Loucy (cell line): Measurements from ENCODE around the gene CDYL.

Experiments
- H2AFZ ChIP-seq: fragments of 200-600 bp; sonication (generic); 2 replicates; pipeline ENCODE4 v1.6.0; 2016; ENCODE audit warnings: antibody characterized with exemption, mild to moderate bottlenecking, low read length, moderate library complexity
- H3F3A ChIP-seq: fragments of 200-600 bp; 2 replicates; pipeline ENCODE4 v1.6.0; 2016; ENCODE audit warnings: antibody characterized with exemption, low read depth, mild to moderate bottlenecking
- H3K27me3 ChIP-seq: fragments of 200-600 bp; sonication (generic); 2 replicates; pipeline ENCODE4 v1.6.1; 2014; ENCODE audit warnings: low read length, mild to moderate bottlenecking; ENCODE audit not compliant: insufficient read depth, poor library complexity, severe bottlenecking
- H3K36me3 ChIP-seq: fragments of 200-600 bp; sonication (generic); 2 replicates; pipeline ENCODE4 v1.6.1; 2016; ENCODE audit warnings: low read length; ENCODE audit not compliant: insufficient read depth
- H3K4me1 ChIP-seq: fragments of 200-600 bp; sonication (generic); 2 replicates; pipeline ENCODE4 v1.5.1; 2014; ENCODE audit warnings: low read length, mild to moderate bottlenecking; ENCODE audit not compliant: insufficient read depth, poor library complexity, severe bottlenecking
- H3K4me2 ChIP-seq: fragments of 200-600 bp; sonication (generic); 2 replicates; pipeline ENCODE4 v1.6.0; 2014; ENCODE audit warnings: antibody characterized with exemption, low read length, low read depth, mild to moderate bottlenecking; ENCODE audit not compliant: poor library complexity, severe bottlenecking
- H3K4me3 ChIP-seq: fragments of 200-600 bp; sonication (generic); 2 replicates; pipeline ENCODE4 v1.5.1; 2014; ENCODE audit warnings: low read length, mild to moderate bottlenecking, mixed read lengths; ENCODE audit not compliant: poor library complexity, severe bottlenecking
- H3K79me2 ChIP-seq: fragments of 200-600 bp; sonication (generic); 2 replicates; pipeline ENCODE4 v1.6.1; 2014; ENCODE audit warnings: low read length; ENCODE audit not compliant: insufficient read depth
- H3K9ac ChIP-seq: fragments of 200-600 bp; sonication (generic); 2 replicates; pipeline ENCODE4 v1.6.0; 2014; ENCODE audit warnings: mild to moderate bottlenecking, low read depth, low read length, moderate library complexity; ENCODE audit not compliant: poor library complexity, severe bottlenecking
- H3K9me2 ChIP-seq: fragments of 200-600 bp; sonication (generic); replicated peaks from 2 replicates; pipeline ENCODE4 v1.6.1; 2016; ENCODE audit warnings: low read depth, low read length, mixed read lengths
- H3K9me3 ChIP-seq: fragments of 200-600 bp; sonication (generic); 2 replicates; pipeline ENCODE4 v1.6.1; 2014; ENCODE audit warnings: mild to moderate bottlenecking, antibody characterized with exemption, low read length, low read depth; ENCODE audit not compliant: insufficient read depth
- H4K20me1 ChIP-seq: fragments of 200-600 bp; sonication (generic); 2 replicates; pipeline ENCODE4 v1.6.0; 2014; ENCODE audit warnings: antibody characterized with exemption, low read length, mild to moderate bottlenecking; ENCODE audit not compliant: insufficient read depth, poor library complexity, severe bottlenecking
- CTCF ChIP-seq: fragments of 200-600 bp; sonication (generic); conservative IDR thresholded peaks from 2 replicates; pipeline ENCODE4 v1.5.1; 2014; ENCODE audit warnings: mild to moderate bottlenecking, antibody characterized with exemption, low read length
- EZH2phosphoT487 ChIP-seq: fragments of 200-600 bp; IDR thresholded peaks from 2 replicates; pipeline ENCODE4 v1.6.1; 2018; ENCODE audit warnings: antibody characterized with exemption, mild to moderate bottlenecking, moderate library complexity, borderline replicate concordance

The CDYL gene

GRCh38 chr6:4983322-4983721 lies 207.1 kb downstream of the CDYL start:
- H4K20me1 ChIP-seq = no peaks in the 10 kb centered on the region
- no peaks in the 10 kb centered on the region for H3F3A ChIP-seq
- no peak for TF ChIP-seq CTCF
- TF ChIP-seq EZH2phosphoT487 = no peak
- no peak overlapping the region for H3K4me2 ChIP-seq
- H2AFZ ChIP-seq = no peak overlapping the region
- H3K27me3 ChIP-seq = no peaks in the 10 kb centered on the region
- no peaks in the 10 kb centered on the region for H3K9me2 ChIP-seq
- no peaks in the 10 kb centered on the region for H3K9me3 ChIP-seq
- H3K4me1 ChIP-seq = peaks cover 5% of the 10 kb centered on the region
- no peaks in the 10 kb centered on the region for H3K79me2 ChIP-seq
- H3K9ac ChIP-seq = no peak overlapping the region
- no peaks in the 10 kb centered on the region for H3K36me3 ChIP-seq
- H3K4me3 ChIP-seq = no peak overlapping the region

GRCh38 chr6:4986999-4987398 lies 210.8 kb downstream of the CDYL start:
- Histone ChIP-seq H3K79me2 (no peaks in the 10 kb centered on the region), H3K4me1 (peaks cover 5% of the 10 kb centered on the region), H3K9me2 (no peaks in the 10 kb centered on the region), H3K9me3 (no peaks in the 10 kb centered on the region), H3K9ac (no peak overlapping the region), H4K20me1 (no peaks in the 10 kb centered on the region), H3K4me2 (no peak overlapping the region), H3F3A (no peaks in the 10 kb centered on the region), H3K36me3 (no peaks in the 10 kb centered on the region), H2AFZ (no peak overlapping the region), H3K27me3 (no peaks in the 10 kb centered on the region), H3K4me3 (no peak overlapping the region)
- TF ChIP-seq CTCF (no peak), EZH2phosphoT487 (no peak)

GRCh38 chr6:4987432-4987831 lies 211.2 kb downstream of the CDYL start:
- Histone ChIP-seq H2AFZ (no peak overlapping the region), H3K4me2 (no peak overlapping the region), H3K9ac (no peak overlapping the region)

More at GRCh38 chr6:4987432-4987831, 211.2 kb downstream of the CDYL start:
- Histone ChIP-seq H3F3A (no peaks in the 10 kb centered on the region), H3K4me1 (peaks cover 5% of the 10 kb centered on the region), H3K9me2 (no peaks in the 10 kb centered on the region), H3K36me3 (no peaks in the 10 kb centered on the region), H3K79me2 (no peaks in the 10 kb centered on the region), H3K9me3 (no peaks in the 10 kb centered on the region), H3K4me3 (no peak overlapping the region), H4K20me1 (no peaks in the 10 kb centered on the region), H3K27me3 (no peaks in the 10 kb centered on the region)
- no peak for TF ChIP-seq EZH2phosphoT487
- TF ChIP-seq CTCF = no peak
